ENCODE measurements around the gene PIK3R6. TPM values are rescaled to one million over a fixed set of nuclear protein-coding genes. Genes with fewer than 3 reads are reported as not detected.

The PIK3R6 gene
- polyA plus RNA-seq, 1 donor (not counting 4 experiments of a cell fraction or from before 2014, with no cell fraction given): 0.03 TPM

DNA sequence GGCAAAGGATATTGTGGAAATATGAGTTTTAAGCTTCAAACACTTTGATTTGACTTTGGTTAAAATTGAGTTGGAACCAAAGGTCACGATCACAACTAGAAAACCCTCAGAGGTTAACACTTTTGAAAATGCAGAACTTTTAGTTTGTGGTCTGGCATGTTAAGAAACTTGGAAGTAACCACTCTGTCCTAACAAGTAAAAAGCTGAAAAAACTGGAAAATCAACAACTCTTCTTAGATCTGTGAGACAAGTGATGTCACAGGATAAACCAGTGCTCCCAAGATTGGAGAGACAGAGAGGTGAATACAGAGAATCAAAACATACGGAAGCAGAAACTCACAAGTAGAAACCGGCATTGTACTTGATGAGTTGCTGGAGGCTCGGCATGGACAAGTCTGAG is 85.7 kb downstream of the PIK3R6 start:
- Histone ChIP-seq H3K9ac (ENCODE audit: control insufficient read depth, extremely low read depth, insufficient read depth, low read length) (no peak overlapping the region), H2AFZ (ENCODE audit: control insufficient read depth, low read length) (no peak overlapping the region), H3K79me2 (ENCODE audit: control insufficient read depth, insufficient read depth, low read length) (no peaks in the 10 kb centered on the region), H4K20me1 (ENCODE audit: control insufficient read depth, extremely low read depth, insufficient read depth, low read length) (no peaks in the 10 kb centered on the region), H3K4me1 (ENCODE audit: control insufficient read depth, extremely low read depth, insufficient read depth, low read length) (no peaks in the 10 kb centered on the region), H3K4me3 (ENCODE audit: control insufficient read depth in 2 of 3, extremely low read depth in 1 of 3, insufficient read depth in 2 of 3, low read depth in 1 of 3, low read length in 3 of 3) (no peak overlapping the region), H3K9me3 (ENCODE audit: control insufficient read depth, low read depth, low read length) (no peaks in the 10 kb centered on the region), H3K9me1 (ENCODE audit: control insufficient read depth, extremely low read depth, insufficient read depth, low read length) (no peaks in the 10 kb centered on the region), H3K36me3 (ENCODE audit: control insufficient read depth in 2 of 2, extremely low read depth in 1 of 2, insufficient read depth in 2 of 2, low read length in 2 of 2) (no peaks in the 10 kb centered on the region), H3K27me3 (ENCODE audit: control insufficient read depth, extremely low read depth, insufficient read depth, low read length) (no peaks in the 10 kb centered on the region), H3K27ac (ENCODE audit: control insufficient read depth, insufficient read depth, low read length) (no peak overlapping the region), H3K4me2 (ENCODE audit: control insufficient read depth, extremely low read depth, insufficient read depth, low read depth, low read length) (no peak overlapping the region)
- no peak for TF ChIP-seq EZH2 (IDR thresholded peaks at IDR 0.05; ENCODE audit: low read length)
- TF ChIP-seq, protein P1, sequence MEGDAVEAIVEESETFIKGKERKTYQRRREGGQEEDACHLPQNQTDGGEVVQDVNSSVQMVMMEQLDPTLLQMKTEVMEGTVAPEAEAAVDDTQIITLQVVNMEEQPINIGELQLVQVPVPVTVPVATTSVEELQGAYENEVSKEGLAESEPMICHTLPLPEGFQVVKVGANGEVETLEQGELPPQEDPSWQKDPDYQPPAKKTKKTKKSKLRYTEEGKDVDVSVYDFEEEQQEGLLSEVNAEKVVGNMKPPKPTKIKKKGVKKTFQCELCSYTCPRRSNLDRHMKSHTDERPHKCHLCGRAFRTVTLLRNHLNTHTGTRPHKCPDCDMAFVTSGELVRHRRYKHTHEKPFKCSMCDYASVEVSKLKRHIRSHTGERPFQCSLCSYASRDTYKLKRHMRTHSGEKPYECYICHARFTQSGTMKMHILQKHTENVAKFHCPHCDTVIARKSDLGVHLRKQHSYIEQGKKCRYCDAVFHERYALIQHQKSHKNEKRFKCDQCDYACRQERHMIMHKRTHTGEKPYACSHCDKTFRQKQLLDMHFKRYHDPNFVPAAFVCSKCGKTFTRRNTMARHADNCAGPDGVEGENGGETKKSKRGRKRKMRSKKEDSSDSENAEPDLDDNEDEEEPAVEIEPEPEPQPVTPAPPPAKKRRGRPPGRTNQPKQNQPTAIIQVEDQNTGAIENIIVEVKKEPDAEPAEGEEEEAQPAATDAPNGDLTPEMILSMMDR (optimal IDR thresholded peaks at IDR 0.05 in 1 of 3, IDR thresholded peaks at IDR 0.05 in 1 of 3, conservative IDR thresholded peaks at IDR 0.05 in 1 of 3; ENCODE audit: extremely low read depth in 1 of 3, insufficient read depth in 2 of 3, low read length in 3 of 3): no peak
- DNase-seq (ENCODE audit: low read depth, low spot score): no peak
- no peak for FAIRE-seq
- dilution Hi-C loops (cut with MboI; ENCODE audit: extremely low pct_ligation_motif_present, low sequenced_read_pairs): no loop called here

DNA sequence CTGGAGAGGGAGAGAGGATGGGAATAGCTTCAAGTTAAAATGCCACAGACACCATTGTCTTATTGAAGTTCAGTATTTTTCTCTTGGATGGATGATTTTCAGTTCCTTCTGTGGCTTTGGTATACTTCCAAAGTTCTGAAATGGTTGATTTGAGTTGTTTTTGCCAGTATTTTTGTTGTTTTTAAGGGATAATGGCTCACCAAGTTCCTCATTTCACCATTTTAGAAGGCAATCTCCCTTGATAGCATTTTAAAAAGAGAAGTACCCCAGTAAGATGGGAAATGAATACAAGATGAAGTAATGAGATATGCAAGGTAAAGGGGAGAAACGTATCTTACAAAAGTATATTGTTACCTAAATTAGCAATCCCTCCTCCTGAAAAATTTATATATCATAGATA is 90.6 kb downstream of the PIK3R6 start:
- no peak overlapping the region for H3K4me3 ChIP-seq (ENCODE audit: control insufficient read depth in 2 of 3, extremely low read depth in 1 of 3, insufficient read depth in 2 of 3, low read depth in 1 of 3, low read length in 3 of 3)
- FAIRE-seq: no peak
- H4K20me1 ChIP-seq (ENCODE audit: control insufficient read depth, extremely low read depth, insufficient read depth, low read length): no peaks in the 10 kb centered on the region
- H3K27ac ChIP-seq (ENCODE audit: control insufficient read depth, insufficient read depth, low read length): no peak overlapping the region
- no peaks in the 10 kb centered on the region for H3K27me3 ChIP-seq (ENCODE audit: control insufficient read depth, extremely low read depth, insufficient read depth, low read length)
- no peaks in the 10 kb centered on the region for H3K9me1 ChIP-seq (ENCODE audit: control insufficient read depth, extremely low read depth, insufficient read depth, low read length)
- no peaks in the 10 kb centered on the region for H3K4me1 ChIP-seq (ENCODE audit: control insufficient read depth, extremely low read depth, insufficient read depth, low read length)
- no peaks in the 10 kb centered on the region for H3K79me2 ChIP-seq (ENCODE audit: control insufficient read depth, insufficient read depth, low read length)
- no peak for DNase-seq (ENCODE audit: low read depth, low spot score)
- no peak overlapping the region for H3K9ac ChIP-seq (ENCODE audit: control insufficient read depth, extremely low read depth, insufficient read depth, low read length)
- TF ChIP-seq EZH2 (IDR thresholded peaks at IDR 0.05; ENCODE audit: low read length): no peak
- TF ChIP-seq, protein P1 (optimal IDR thresholded peaks at IDR 0.05 in 1 of 3, IDR thresholded peaks at IDR 0.05 in 1 of 3, conservative IDR thresholded peaks at IDR 0.05 in 1 of 3; ENCODE audit: extremely low read depth in 1 of 3, insufficient read depth in 2 of 3, low read length in 3 of 3): no peak
- no peak overlapping the region for H2AFZ ChIP-seq (ENCODE audit: control insufficient read depth, low read length)
- H3K36me3 ChIP-seq (ENCODE audit: control insufficient read depth in 2 of 2, extremely low read depth in 1 of 2, insufficient read depth in 2 of 2, low read length in 2 of 2): no peaks in the 10 kb centered on the region
- H3K4me2 ChIP-seq (ENCODE audit: control insufficient read depth, extremely low read depth, insufficient read depth, low read depth, low read length): no peak overlapping the region
- H3K9me3 ChIP-seq (ENCODE audit: control insufficient read depth, low read depth, low read length): no peaks in the 10 kb centered on the region
- dilution Hi-C loops (cut with MboI; ENCODE audit: extremely low pct_ligation_motif_present, low sequenced_read_pairs): no loop called here
